Activated CD4-positive, alpha-beta T cell treated with anti-CD3 and anti-CD28 coated beads for 4 hours (primary cell): Measurements from ENCODE around the gene BCKDK.
"Not testable (repeated sequence)": the region's sequence is repeated elsewhere in the genome, so short reads cannot be mapped to it uniquely, and the experiment has no call there.

Experiments used
- DNase-seq, 2 donors: peaks; one replicate each; pipeline ENCODE4 v3.0.0-alpha.2; 2020

Gene BCKDK

GRCh38 chr16:31144418-31144817 lies 36.2 kb downstream of the BCKDK start:
- DNase-seq: not testable (repeated sequence)

- no peak for DNase-seq
Observed at GRCh38 chr16:31145398-31145990, 37.3 kb downstream of the BCKDK start.

GRCh38 chr16:31147574-31147973 lies 39.4 kb downstream of the BCKDK start:
- DNase-seq: no peak

DNA sequence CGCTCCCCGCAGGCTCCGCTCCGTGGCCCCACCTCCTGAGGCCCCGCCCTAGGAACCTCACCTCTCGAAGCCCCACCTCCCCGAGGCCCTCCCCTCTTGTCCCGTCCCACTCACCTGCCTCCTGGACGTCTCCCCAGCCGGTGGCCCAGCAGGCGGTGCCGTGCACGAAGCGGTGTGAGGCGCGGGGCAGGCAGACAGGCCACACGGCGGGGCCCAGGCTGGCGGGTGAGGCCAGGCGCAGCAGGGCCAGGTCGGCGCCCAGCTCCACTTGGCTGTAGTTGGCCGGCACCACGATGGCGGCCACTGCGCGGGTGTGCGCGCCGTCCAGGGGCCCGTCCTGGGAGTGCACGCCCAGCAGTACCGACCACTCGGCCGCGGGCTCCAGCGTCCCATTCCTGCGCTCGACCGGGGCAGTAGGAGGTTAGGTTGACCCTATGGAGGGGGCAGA lies 40.1 kb downstream of the BCKDK start:
- DNase-seq: no peak

DNA sequence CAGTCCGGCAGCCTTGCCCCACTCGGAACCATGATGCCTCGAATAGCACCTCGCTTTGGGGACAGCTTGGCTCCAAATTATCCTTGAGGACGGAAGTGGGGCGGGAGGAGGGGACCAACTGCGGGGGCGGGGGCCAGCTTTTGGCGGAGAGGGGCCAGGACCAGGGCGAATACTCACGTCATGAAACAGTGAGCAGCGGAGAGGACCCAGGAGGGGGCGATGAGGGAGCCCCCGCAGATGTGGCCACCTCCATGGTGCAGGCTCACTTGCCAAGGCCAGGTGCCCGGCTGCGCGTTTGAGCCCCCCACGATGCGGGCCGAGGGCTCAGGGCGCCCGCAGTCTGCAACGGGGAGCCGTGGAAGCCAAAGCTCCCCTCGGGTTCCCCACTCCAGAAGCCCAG lies 40.7 kb downstream of the BCKDK start:
- no peak for DNase-seq

GRCh38 chr16:31149332-31149731 lies 41.1 kb downstream of the BCKDK start:
- no peak for DNase-seq

GRCh38 chr16:31149894-31150890 lies 42.0 kb downstream of the BCKDK start, which contains the start of gene PRSS36:
PRSS36 (minus strand) TSS chr16:31150066; CDS start chr16:31150035, 31 bp downstream.
- no peak for DNase-seq

- DNase-seq: not testable (repeated sequence)
Observed at GRCh38 chr16:31150976-31151375, 42.8 kb downstream of the BCKDK start.

DNA sequence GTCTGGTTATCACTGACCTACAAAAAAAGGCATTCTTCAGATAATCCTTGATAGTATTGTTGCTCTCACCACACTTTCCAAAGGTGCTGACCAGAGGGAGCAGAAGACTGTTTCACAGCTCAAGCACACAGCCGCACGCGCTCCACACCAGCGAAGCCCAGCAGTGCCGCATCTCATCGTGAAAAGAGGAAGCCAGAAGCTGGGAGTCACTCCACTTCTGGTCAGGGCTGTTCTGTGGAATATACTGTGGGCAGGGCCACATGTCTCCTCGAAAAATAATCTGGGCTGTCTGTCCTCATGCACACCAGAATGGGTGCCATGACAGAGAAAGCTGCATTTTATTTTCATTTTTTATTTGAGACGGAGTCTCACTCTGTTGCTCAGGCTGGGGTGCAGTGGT lies 49.0 kb downstream of the BCKDK start:
- no peak for DNase-seq
